Mammary epithelial cell (primary cell): ENCODE measurements around the gene LMF2.

Experiments
- EZH2 ChIP-seq: IDR thresholded peaks from 2 replicates; pipeline ENCODE4 v1.6.1; 2012; ENCODE audit warnings: low read length, inconsistent platforms, borderline replicate concordance
- TF ChIP-seq, protein P1 (sequence below), 2 donors: IDR thresholded peaks in 1 of 2; conservative IDR thresholded peaks in 1 of 2; 2 replicates each; pipeline ENCODE4 v1.5.1; 2011 to 2012; ENCODE audit warnings: inconsistent platforms in 2 of 2, low read length in 2 of 2, mild to moderate bottlenecking in 2 of 2, control low read depth in 1 of 2, low read depth in 1 of 2; ENCODE audit not compliant: insufficient read depth in 1 of 2; ENCODE audit errors: extremely low read depth in 1 of 2

DNA sequence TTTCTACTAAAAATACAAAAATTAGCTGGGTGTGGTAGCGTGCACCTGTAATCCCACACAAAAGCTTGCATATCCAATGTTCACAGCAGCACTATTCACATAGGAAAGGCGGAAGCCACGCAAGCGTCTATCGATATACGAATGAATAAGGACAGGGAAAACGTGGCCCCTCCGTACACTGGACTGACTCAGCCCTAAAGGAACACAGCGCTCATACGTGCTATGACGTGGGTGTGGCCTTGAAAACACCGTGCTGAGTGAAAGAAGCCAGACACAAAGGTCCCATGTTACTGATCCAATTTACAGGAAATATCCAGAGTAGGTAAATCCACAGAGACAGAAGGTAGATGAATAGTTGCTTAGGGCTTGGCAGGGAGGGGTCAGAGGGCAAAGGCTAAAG is 7.0 kb downstream of the LMF2 start:
- TF ChIP-seq, protein P1, sequence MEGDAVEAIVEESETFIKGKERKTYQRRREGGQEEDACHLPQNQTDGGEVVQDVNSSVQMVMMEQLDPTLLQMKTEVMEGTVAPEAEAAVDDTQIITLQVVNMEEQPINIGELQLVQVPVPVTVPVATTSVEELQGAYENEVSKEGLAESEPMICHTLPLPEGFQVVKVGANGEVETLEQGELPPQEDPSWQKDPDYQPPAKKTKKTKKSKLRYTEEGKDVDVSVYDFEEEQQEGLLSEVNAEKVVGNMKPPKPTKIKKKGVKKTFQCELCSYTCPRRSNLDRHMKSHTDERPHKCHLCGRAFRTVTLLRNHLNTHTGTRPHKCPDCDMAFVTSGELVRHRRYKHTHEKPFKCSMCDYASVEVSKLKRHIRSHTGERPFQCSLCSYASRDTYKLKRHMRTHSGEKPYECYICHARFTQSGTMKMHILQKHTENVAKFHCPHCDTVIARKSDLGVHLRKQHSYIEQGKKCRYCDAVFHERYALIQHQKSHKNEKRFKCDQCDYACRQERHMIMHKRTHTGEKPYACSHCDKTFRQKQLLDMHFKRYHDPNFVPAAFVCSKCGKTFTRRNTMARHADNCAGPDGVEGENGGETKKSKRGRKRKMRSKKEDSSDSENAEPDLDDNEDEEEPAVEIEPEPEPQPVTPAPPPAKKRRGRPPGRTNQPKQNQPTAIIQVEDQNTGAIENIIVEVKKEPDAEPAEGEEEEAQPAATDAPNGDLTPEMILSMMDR (conservative IDR thresholded peaks at IDR 0.05 in 1 of 2, IDR thresholded peaks at IDR 0.05 in 1 of 2; ENCODE audit: extremely low read depth in 1 of 2, insufficient read depth in 1 of 2, low read depth in 1 of 2, low read length in 2 of 2), result no peak
- TF ChIP-seq EZH2, result no peak
